HK-2 (cell line): ENCODE data around the gene PSMD9.
"Not testable (repeated sequence)": the region's sequence is repeated elsewhere in the genome, so short reads cannot be mapped to it uniquely, and the experiment has no call there.

Source experiments
- DNase-seq: peaks from one replicate; pipeline ENCODE4 v3.0.0-alpha.2; 2018; ENCODE audit not compliant: unreplicated experiment

The PSMD9 gene

GRCh38 chr12:121921066-121921465, 32.5 kb downstream of the PSMD9 start:
- no peak for DNase-seq

GRCh38 chr12:121925358-121925695, 36.7 kb downstream of the PSMD9 start:
- no peak for DNase-seq

- DNase-seq, result no peak
Observed at GRCh38 chr12:121926874-121927706, 38.5 kb downstream of the PSMD9 start.

- no peak for DNase-seq
Observed at GRCh38 chr12:121927813-121928212, 39.2 kb downstream of the PSMD9 start.

- not testable (repeated sequence) for DNase-seq
Observed at GRCh38 chr12:121929545-121929944, 41.0 kb downstream of the PSMD9 start.

GRCh38 chr12:121930862-121931261, 42.3 kb downstream of the PSMD9 start:
- no peak for DNase-seq

- DNase-seq, result no peak
Observed at GRCh38 chr12:121932176-121932536, 43.6 kb downstream of the PSMD9 start.

- no peak for DNase-seq
Observed at GRCh38 chr12:121932914-121933521, 44.4 kb downstream of the PSMD9 start.

GRCh38 chr12:121933522-121934308, 45.1 kb downstream of the PSMD9 start:
- DNase-seq, result peak; percentile 42

GRCh38 chr12:121934309-121934664, 45.7 kb downstream of the PSMD9 start:
- DNase-seq, result no peak

- no peak for DNase-seq
Observed at GRCh38 chr12:121937654-121938053, 49.1 kb downstream of the PSMD9 start.

GRCh38 chr12:121939186-121939585, 50.6 kb downstream of the PSMD9 start:
- DNase-seq, result no peak

GRCh38 chr12:121939992-121940766, 51.6 kb downstream of the PSMD9 start:
- no peak for DNase-seq

- no peak for DNase-seq
Observed at GRCh38 chr12:121942145-121942718, 53.6 kb downstream of the PSMD9 start.

GRCh38 chr12:121943926-121944325, 55.3 kb downstream of the PSMD9 start:
- no peak for DNase-seq

- no peak for DNase-seq
Observed at GRCh38 chr12:121946313-121947025, 57.9 kb downstream of the PSMD9 start.

GRCh38 chr12:121947981-121948380, 59.4 kb downstream of the PSMD9 start:
- DNase-seq, result no peak

- DNase-seq, result peak; percentile 20
Observed at GRCh38 chr12:121949648-121950397, 61.2 kb downstream of the PSMD9 start.

GRCh38 chr12:121953117-121953692, 64.6 kb downstream of the PSMD9 start:
- DNase-seq, result no peak

GRCh38 chr12:121953695-121954094, 65.1 kb downstream of the PSMD9 start:
- DNase-seq, result no peak
